GM10266 (cell line): ENCODE measurements around the gene SMPDL3B.
"Not testable (repeated sequence)": the region's sequence is repeated elsewhere in the genome, so short reads cannot be mapped to it uniquely, and the experiment has no call there.

ENCODE experiments used
- DNase-seq: peaks from one replicate; pipeline ENCODE4 v3.0.0; 2012; ENCODE audit errors: extremely low spot score
- CTCF ChIP-seq: IDR thresholded peaks from 2 replicates; pipeline ENCODE4 v1.5.1; 2012; ENCODE audit warnings: mild to moderate bottlenecking, low read depth; ENCODE audit not compliant: control insufficient read depth, insufficient read depth; ENCODE audit errors: missing control alignments

The SMPDL3B gene

DNA sequence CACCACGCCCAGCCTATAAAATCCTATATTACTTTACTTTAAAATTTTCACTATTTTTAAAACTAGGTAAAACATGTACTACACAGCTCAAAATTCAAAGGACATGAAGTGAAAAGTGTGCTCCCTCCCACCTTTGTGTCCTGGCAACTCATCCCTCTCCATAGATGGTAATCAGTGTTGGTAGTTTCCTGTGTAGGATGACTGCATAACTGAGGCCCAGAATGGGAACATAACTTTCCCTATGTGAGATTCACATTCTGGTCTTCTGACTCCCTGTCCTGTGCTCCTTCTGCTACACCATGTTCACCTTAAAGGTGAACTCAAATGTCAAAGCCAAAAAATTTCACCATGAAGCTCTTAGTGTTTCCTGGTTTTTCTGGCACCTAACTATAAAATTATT lies 64.3 kb downstream of the SMPDL3B start:
- no peak for TF ChIP-seq CTCF
- DNase-seq, result no peak

GRCh38 chr1:28002600-28002999 lies 67.8 kb downstream of the SMPDL3B start:
- no peak for DNase-seq
- TF ChIP-seq CTCF, result no peak

- not testable (repeated sequence) for DNase-seq
Observed at GRCh38 chr1:28003117-28003516, 68.3 kb downstream of the SMPDL3B start.
